Hepatocyte (in vitro differentiated cells): ENCODE measurements around the gene CCDC183. TPM values are rescaled to one million over a fixed set of nuclear protein-coding genes. Genes with fewer than 3 reads are reported as not detected.

Experiments
- DNase-seq: peaks from one replicate; pipeline ENCODE4 v3.0.0-alpha.2; 2016; ENCODE audit warnings: low spot score
- H2AFZ ChIP-seq: fragments of 200-600 bp; sonication (generic); 2 replicates; pipeline ENCODE4 v1.6.0; 2016; ENCODE audit warnings: antibody characterized with exemption, mild to moderate bottlenecking
- H3K27ac ChIP-seq: fragments of 200-600 bp; sonication (generic); 2 replicates; pipeline ENCODE4 v1.5.1; 2016; ENCODE audit warnings: mild to moderate bottlenecking
- H3K27me3 ChIP-seq: fragments of 200-600 bp; sonication (generic); 2 replicates; pipeline ENCODE4 v1.6.1; 2016
- H3K36me3 ChIP-seq: fragments of 200-600 bp; sonication (generic); replicated peaks from 2 replicates; pipeline ENCODE4 v1.5.1; 2016; ENCODE audit warnings: low read depth; ENCODE audit not compliant: insufficient read depth
- H3K4me1 ChIP-seq: fragments of 200-600 bp; sonication (generic); 2 replicates; pipeline ENCODE4 v1.5.1; 2016; ENCODE audit warnings: mild to moderate bottlenecking, moderate library complexity; ENCODE audit not compliant: insufficient read depth
- H3K4me2 ChIP-seq: fragments of 200-600 bp; sonication (generic); 2 replicates; pipeline ENCODE4 v1.6.0; 2016
- H3K4me3 ChIP-seq: fragments of 200-600 bp; sonication (generic); 2 replicates; pipeline ENCODE4 v1.5.1; 2016; ENCODE audit warnings: mild to moderate bottlenecking
- H3K79me2 ChIP-seq: fragments of 200-600 bp; sonication (generic); 2 replicates; pipeline ENCODE4 v1.6.0; 2017; ENCODE audit warnings: mild to moderate bottlenecking
- H3K9me2 ChIP-seq: fragments of 200-600 bp; sonication (generic); replicated peaks from 2 replicates; pipeline ENCODE4 v1.6.0; 2017; ENCODE audit warnings: mild to moderate bottlenecking; ENCODE audit not compliant: insufficient read depth
- H3K9me3 ChIP-seq: fragments of 200-600 bp; sonication (generic); 2 replicates; pipeline ENCODE4 v1.5.1; 2016; ENCODE audit warnings: low read depth, mild to moderate bottlenecking
- H4K20me1 ChIP-seq: fragments of 200-600 bp; sonication (generic); 2 replicates; pipeline ENCODE4 v1.6.0; 2016; ENCODE audit warnings: mild to moderate bottlenecking; ENCODE audit not compliant: insufficient read depth, poor library complexity, severe bottlenecking
- EZH2 ChIP-seq: fragments of 200-600 bp; sonication (generic); IDR thresholded peaks from 2 replicates; pipeline ENCODE4 v1.6.1; 2016; ENCODE audit warnings: antibody characterized with exemption, mild to moderate bottlenecking, borderline replicate concordance
- EZH2phosphoT487 ChIP-seq: fragments of 200-600 bp; sonication (generic); IDR thresholded peaks from one replicate; pipeline ENCODE4 v1.6.1; 2018; ENCODE audit warnings: antibody characterized with exemption, mild to moderate bottlenecking, low read depth, moderate library complexity; ENCODE audit not compliant: unreplicated experiment, severe bottlenecking
- WGBS: methylation state at CpG from one replicate; pipeline ENCODE4 v1.1.6; 2016; ENCODE audit warnings: low lambda C conversion rate; ENCODE audit errors: missing lambda C conversion rate; 5-methylcytosine and 5-hydroxymethylcytosine counted together
- polyA plus RNA-seq: library from polyadenylated mRNA; unstranded; fragments of >200 nt; fragmentation: Nextera tagmentation; extraction: Ambion mirVana; gene quantifications from 2 replicates; pipeline ENCODE4 v1.2.1, GENCODE V29; 2016
- total RNA-seq: library from RNA; depleted of rRNA; stranded (reverse); fragments of >200 nt; gene quantifications from 2 replicates; pipeline ENCODE4 v1.2.3, GENCODE V29; 2014
- TF ChIP-seq, protein P1 (sequence below): fragments of 200-600 bp; sonication (generic); IDR thresholded peaks from 2 replicates; pipeline ENCODE4 v1.5.1; 2016; ENCODE audit warnings: antibody characterized with exemption, mild to moderate bottlenecking; ENCODE audit not compliant: poor library complexity

Gene CCDC183
- total and polyA plus RNA-seq, 2 experiments from 2014 or later = 17.7 to 32.1 TPM

DNA sequence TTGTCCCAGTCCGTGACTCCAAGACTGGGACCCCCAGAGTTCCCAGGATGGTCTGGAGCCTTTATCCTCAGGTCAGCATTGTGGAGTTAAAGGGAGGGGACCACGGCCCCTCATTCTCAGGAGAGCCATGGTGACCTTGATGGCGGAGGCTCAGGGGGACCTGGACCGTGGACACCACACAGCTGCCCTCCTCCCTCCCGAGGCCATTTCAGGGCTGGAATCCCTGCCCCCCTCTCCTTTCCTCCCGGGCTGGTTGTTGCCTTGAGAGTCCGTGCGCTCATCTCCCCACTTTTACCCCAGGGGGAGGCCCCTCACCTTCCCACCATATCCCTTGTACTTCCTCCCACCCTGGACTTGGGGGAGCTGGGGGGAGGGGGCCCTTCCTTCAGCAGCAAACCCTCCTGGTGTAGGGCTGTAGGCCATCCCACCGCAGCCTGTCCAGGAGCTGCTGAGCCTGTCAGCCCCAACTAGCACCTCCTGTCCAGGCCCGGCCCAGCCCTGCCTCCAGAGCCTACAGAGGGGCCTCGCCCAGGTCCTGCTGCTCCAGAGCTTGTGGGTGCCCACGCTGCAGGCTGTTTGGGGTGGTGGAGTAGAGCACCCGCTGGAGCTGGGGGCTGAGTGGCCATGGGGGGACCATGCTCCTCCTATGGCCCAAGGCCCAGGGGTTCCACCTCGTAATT, 31.8 kb downstream of the CCDC183 start:
- Histone ChIP-seq H3K9me3 (no peaks in the 10 kb centered on the region), H4K20me1 (no peaks in the 10 kb centered on the region), H3K27me3 (no peaks in the 10 kb centered on the region), H2AFZ (no peak overlapping the region), H3K4me3 (no peak overlapping the region), H3K4me1 (no peaks in the 10 kb centered on the region), H3K9me2 (no peaks in the 10 kb centered on the region), H3K27ac (no peak overlapping the region), H3K79me2 (peaks cover 5% of the 10 kb centered on the region), H3K4me2 (no peak overlapping the region), H3K36me3 (no peaks in the 10 kb centered on the region)
- WGBS = 95% methylated on average over 13 of the region's 14 CpGs
- TF ChIP-seq, protein P1, sequence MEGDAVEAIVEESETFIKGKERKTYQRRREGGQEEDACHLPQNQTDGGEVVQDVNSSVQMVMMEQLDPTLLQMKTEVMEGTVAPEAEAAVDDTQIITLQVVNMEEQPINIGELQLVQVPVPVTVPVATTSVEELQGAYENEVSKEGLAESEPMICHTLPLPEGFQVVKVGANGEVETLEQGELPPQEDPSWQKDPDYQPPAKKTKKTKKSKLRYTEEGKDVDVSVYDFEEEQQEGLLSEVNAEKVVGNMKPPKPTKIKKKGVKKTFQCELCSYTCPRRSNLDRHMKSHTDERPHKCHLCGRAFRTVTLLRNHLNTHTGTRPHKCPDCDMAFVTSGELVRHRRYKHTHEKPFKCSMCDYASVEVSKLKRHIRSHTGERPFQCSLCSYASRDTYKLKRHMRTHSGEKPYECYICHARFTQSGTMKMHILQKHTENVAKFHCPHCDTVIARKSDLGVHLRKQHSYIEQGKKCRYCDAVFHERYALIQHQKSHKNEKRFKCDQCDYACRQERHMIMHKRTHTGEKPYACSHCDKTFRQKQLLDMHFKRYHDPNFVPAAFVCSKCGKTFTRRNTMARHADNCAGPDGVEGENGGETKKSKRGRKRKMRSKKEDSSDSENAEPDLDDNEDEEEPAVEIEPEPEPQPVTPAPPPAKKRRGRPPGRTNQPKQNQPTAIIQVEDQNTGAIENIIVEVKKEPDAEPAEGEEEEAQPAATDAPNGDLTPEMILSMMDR = no peak
- TF ChIP-seq EZH2phosphoT487 (no peak), EZH2 (no peak)
- no peak for DNase-seq

DNA sequence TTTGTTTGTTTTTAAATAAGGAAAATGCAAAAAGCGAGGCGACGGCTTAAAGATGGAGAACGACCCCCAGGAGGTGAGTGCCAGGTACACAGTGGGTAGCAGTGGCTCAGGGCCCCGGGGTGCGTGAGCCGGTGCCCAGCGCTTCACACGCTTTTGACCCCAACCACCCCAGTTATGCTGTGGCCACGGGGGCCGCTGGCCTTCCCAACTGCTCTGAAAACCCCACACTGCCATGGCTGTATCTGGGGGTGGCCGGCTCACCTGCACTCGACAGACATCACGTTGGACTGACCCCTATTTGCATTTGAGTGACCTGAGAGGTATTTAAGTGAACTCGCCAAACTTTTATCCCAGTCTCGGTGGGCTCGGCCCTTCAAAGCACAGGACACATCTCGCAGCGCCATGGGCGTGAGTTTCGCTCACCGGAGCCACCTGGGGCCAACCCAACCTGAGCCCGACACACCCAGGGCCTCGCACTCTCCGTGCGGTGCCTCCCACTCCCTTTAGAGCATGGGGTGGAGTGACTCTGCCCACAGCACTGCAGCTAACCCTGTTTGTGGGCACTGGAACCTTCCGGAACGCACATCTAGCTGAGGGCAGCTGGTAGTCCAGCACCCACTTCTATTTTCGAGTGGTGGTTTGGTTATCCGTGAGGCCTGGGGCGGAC, 32.5 kb downstream of the CCDC183 start:
- WGBS = 96% methylated on average over 31 of the region's 31 CpGs
- H3K36me3 ChIP-seq = no peaks in the 10 kb centered on the region
- H3K4me3 ChIP-seq = no peak overlapping the region
- H3K79me2 ChIP-seq = no peaks in the 10 kb centered on the region
- H3K9me2 ChIP-seq = no peaks in the 10 kb centered on the region
- H3K27me3 ChIP-seq = no peaks in the 10 kb centered on the region
- no peaks in the 10 kb centered on the region for H3K4me1 ChIP-seq
- no peak overlapping the region for H3K4me2 ChIP-seq
- no peaks in the 10 kb centered on the region for H3K9me3 ChIP-seq
- H2AFZ ChIP-seq = no peak overlapping the region
- H4K20me1 ChIP-seq = no peaks in the 10 kb centered on the region
- no peak for TF ChIP-seq EZH2phosphoT487
- no peak for TF ChIP-seq EZH2
- TF ChIP-seq, protein P1 = no peak
- DNase-seq = no peak
- H3K27ac ChIP-seq = no peak overlapping the region

DNA sequence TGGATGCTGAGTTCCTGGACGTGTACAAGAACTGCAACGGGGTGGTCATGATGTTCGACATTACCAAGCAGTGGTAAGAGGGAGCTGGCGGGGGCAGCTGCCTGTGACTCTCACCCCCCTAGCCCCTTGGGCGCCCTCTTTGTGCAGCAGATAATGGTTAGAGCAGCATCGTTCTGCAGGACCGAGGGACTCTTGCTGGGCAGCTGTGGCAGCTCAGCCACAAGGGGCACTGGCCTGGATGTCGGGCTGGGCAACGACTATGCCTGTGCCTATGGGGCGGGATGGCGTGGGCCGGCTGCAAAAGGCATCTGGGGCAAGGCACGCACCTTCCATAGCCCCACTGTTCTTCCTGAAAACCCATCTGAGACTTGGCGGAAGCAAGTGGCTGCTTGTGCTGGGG, 33.3 kb downstream of the CCDC183 start:
- Histone ChIP-seq H4K20me1 (no peaks in the 10 kb centered on the region), H3K4me3 (no peak overlapping the region), H3K27me3 (no peaks in the 10 kb centered on the region), H3K27ac (no peak overlapping the region), H3K4me2 (no peak overlapping the region), H3K9me3 (no peaks in the 10 kb centered on the region), H3K79me2 (no peaks in the 10 kb centered on the region), H2AFZ (no peak overlapping the region), H3K36me3 (no peaks in the 10 kb centered on the region), H3K4me1 (no peaks in the 10 kb centered on the region), H3K9me2 (no peaks in the 10 kb centered on the region)
- 96% methylated on average over 14 of the region's 14 CpGs for WGBS
- TF ChIP-seq, protein P1 = no peak
- TF ChIP-seq EZH2 (no peak), EZH2phosphoT487 (no peak)
- no peak for DNase-seq
